ENCODE measurements around the gene ARHGAP26.

Gene ARHGAP26

GRCh38 chr5:143154510-143155370 is 384.6 kb downstream of the ARHGAP26 start:
- DNase-seq (ENCODE audit: low spot score): peak; percentile 59
- peak overlapping the region; percentile 74 for H3K27ac ChIP-seq

GRCh38 chr5:143155455-143155854 is 385.3 kb downstream of the ARHGAP26 start:
- no peak for DNase-seq (ENCODE audit: low spot score)
- CTCF ChIA-PET: no interaction called here
- peak overlapping the region; percentile 74 for H3K27ac ChIP-seq
- POLR2A ChIA-PET (ENCODE audit: low non-redundant PET): no interaction called here
- TF ChIP-seq CTCF (conservative IDR thresholded peaks at IDR 0.05; ENCODE audit: low read depth): no peak

More at GRCh38 chr5:143154510-143155370, 384.6 kb downstream of the ARHGAP26 start:
- CTCF ChIA-PET: interaction anchor here (0.7 kb wide), 1 partner anchor 126 kb away, joined by 3 read pairs; no protein-coding TSS in a partner anchor
- TF ChIP-seq CTCF (conservative IDR thresholded peaks at IDR 0.05; ENCODE audit: low read depth): no peak
- POLR2A ChIA-PET (ENCODE audit: low non-redundant PET): no interaction called here

GRCh38 chr5:143156086-143156485 is 385.9 kb downstream of the ARHGAP26 start:
- POLR2A ChIA-PET (ENCODE audit: low non-redundant PET): no interaction called here
- no peak for TF ChIP-seq CTCF (conservative IDR thresholded peaks at IDR 0.05; ENCODE audit: low read depth)
- no peak overlapping the region for H3K27ac ChIP-seq
- CTCF ChIA-PET: interaction anchor here (0.6 kb wide), 1 partner anchor 383 kb away, joined by 3 read pairs; no protein-coding TSS in a partner anchor
- DNase-seq (ENCODE audit: low spot score): no peak

- H3K27ac ChIP-seq: no peak overlapping the region
- ChIA-PET CTCF (interaction anchor here (0.5 to 0.6 kb wide), 3 partner anchors 52 to 384 kb away, joined by 3 to 7 read pairs (median 3); no protein-coding TSS in a partner anchor), POLR2A (ENCODE audit: low non-redundant PET) (no interaction called here)
- DNase-seq (ENCODE audit: low spot score): no peak
- no peak for TF ChIP-seq CTCF (conservative IDR thresholded peaks at IDR 0.05; ENCODE audit: low read depth)
Measured at GRCh38 chr5:143156572-143156971, 386.4 kb downstream of the ARHGAP26 start.

GRCh38 chr5:143159031-143159430 is 388.9 kb downstream of the ARHGAP26 start:
- no peak for TF ChIP-seq CTCF (conservative IDR thresholded peaks at IDR 0.05; ENCODE audit: low read depth)
- ChIA-PET CTCF (interaction anchor here (0.7 kb wide), 1 partner anchor 88 kb away, joined by 4 read pairs; no protein-coding TSS in a partner anchor), POLR2A (ENCODE audit: low non-redundant PET) (no interaction called here)
- no peak for DNase-seq (ENCODE audit: low spot score)
- H3K27ac ChIP-seq: no peak overlapping the region

GRCh38 chr5:143161885-143162540 is 391.8 kb downstream of the ARHGAP26 start:
- CTCF ChIA-PET: no interaction called here
- no peak for TF ChIP-seq CTCF (conservative IDR thresholded peaks at IDR 0.05; ENCODE audit: low read depth)
- no peak overlapping the region for H3K27ac ChIP-seq
- POLR2A ChIA-PET (ENCODE audit: low non-redundant PET): no interaction called here
- DNase-seq (ENCODE audit: low spot score): no peak
